ENCODE results near the gene ALOX12.

GRCh38 chr17:7029659-7030058, 33.8 kb downstream of the ALOX12 start:
- TF ChIP-seq CTCF (IDR thresholded peaks at IDR 0.05) (no peak), POLR2A (IDR thresholded peaks at IDR 0.05) (no peak)
